Brain microvascular endothelial cell (primary cell): Measurements from ENCODE around the gene PDE6D.
"Not testable (repeated sequence)": the region's sequence is repeated elsewhere in the genome, so short reads cannot be mapped to it uniquely, and the experiment has no call there.

ENCODE experiments used
- DNase-seq: peaks from one replicate; pipeline ENCODE4 v3.0.0-alpha.2; 2020
- H3K27ac ChIP-seq: fragments of 250-450 bp; sonication (Bioruptor Pico); 2 replicates; pipeline ENCODE4 v1.5.1; 2020; ENCODE audit warnings: mild to moderate bottlenecking, moderate library complexity
- H3K27me3 ChIP-seq: fragments of 250-450 bp; sonication (Bioruptor Pico); replicated peaks from 2 replicates; pipeline ENCODE4 v1.5.1; 2020; ENCODE audit warnings: mild to moderate bottlenecking
- H3K36me3 ChIP-seq: fragments of 250-450 bp; sonication (Bioruptor Pico); replicated peaks from 2 replicates; pipeline ENCODE4 v1.5.1; 2020; ENCODE audit warnings: mild to moderate bottlenecking
- H3K4me3 ChIP-seq: 2 replicates; pipeline ENCODE4 v1.5.1; 2011; ENCODE audit warnings: low read depth, mild to moderate bottlenecking, control low read depth, low read length, moderate library complexity
- CTCF ChIP-seq: IDR thresholded peaks from 2 replicates; pipeline ENCODE4 v1.5.1; 2011; ENCODE audit warnings: low read depth, mild to moderate bottlenecking, moderate library complexity, low read length, control low read depth, inconsistent platforms; ENCODE audit errors: missing control alignments
- in situ Hi-C: cut with HindIII; loops from 2 replicates; pipeline ENCODE4 v1.10.0; 2017; ENCODE audit warnings: low sequenced_read_pairs, low pct_ligation_motif_present

PDE6D gene

DNA sequence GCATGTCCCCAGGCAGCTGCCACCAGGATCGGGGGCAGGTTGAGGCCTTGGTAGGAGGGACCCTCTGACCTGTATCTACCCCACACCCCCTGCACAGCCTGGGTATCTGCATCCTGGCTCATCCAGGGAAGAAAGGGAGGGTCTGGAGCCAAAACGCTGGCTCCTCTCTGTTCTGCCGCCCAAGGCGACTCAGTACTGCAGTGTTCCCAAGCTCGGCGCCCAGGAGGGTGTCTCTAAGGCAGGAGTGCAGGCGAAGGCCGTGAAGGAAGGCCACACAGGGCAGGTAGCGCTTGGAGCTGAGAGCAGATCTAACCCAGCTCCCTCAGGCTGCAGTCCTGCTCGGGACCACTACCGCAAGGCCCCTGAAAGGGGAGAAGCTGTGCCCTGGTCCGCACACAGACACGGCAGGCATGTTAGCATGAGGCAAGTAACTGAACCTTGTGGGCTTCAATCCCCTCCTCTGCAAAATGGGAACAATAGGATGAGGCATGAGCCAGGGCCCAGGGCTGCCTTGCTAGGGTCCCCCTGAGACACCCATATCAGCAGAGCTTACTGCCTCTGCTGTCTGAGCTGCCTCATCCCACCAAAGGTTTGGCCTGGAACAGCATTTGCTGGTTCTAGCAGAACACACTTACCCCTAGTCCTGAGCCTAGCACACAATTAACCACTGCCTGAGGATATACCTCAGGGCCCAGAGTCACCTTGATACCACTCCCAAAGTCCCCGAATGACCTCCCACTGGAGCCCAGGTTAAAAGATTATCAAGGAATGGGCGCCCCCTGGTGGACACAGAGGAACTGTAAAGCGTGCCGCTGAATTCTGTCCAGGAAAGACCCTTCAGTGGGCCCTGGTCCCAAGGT lies 66.2 kb downstream of the PDE6D start:
- TF ChIP-seq CTCF = peak; percentile 82
- no peak overlapping the region for H3K4me3 ChIP-seq
- peaks cover 14% of the 10 kb centered on the region for H3K36me3 ChIP-seq
- no peak overlapping the region for H3K27ac ChIP-seq
- in situ Hi-C loops = no loop called here
- H3K27me3 ChIP-seq = no peaks in the 10 kb centered on the region
- peak; percentile 47 for DNase-seq

- H3K36me3 ChIP-seq = peaks cover 14% of the 10 kb centered on the region
- H3K27me3 ChIP-seq = no peaks in the 10 kb centered on the region
- no peak overlapping the region for H3K4me3 ChIP-seq
- DNase-seq = peak; percentile 81
- H3K27ac ChIP-seq = no peak overlapping the region
- peak; percentile 94 for TF ChIP-seq CTCF
- in situ Hi-C loops = no loop called here
Measured at GRCh38 chr2:231713730-231714638, 67.1 kb downstream of the PDE6D start.

DNA sequence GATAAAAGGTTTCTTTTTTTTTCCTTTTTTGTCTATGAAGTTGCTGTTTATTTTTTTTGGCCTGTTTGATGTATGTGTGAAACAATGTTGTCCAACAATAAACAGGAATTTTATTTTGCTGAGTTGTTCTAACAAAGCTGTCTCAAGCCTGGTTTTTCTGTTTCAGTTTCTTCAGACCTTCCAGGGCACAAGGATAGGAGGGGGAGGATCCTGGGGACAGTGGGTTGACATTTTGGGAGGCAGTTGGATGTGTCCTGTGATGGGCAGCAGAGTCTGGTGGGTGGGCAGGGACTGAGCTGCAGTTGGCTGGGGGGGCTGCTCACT lies 67.7 kb downstream of the PDE6D start:
- DNase-seq, H3K27ac ChIP-seq, H3K4me3 ChIP-seq, H3K27me3 ChIP-seq, in situ Hi-C loops: not testable (repeated sequence)
- peaks cover 16% of the 10 kb centered on the region for H3K36me3 ChIP-seq

DNA sequence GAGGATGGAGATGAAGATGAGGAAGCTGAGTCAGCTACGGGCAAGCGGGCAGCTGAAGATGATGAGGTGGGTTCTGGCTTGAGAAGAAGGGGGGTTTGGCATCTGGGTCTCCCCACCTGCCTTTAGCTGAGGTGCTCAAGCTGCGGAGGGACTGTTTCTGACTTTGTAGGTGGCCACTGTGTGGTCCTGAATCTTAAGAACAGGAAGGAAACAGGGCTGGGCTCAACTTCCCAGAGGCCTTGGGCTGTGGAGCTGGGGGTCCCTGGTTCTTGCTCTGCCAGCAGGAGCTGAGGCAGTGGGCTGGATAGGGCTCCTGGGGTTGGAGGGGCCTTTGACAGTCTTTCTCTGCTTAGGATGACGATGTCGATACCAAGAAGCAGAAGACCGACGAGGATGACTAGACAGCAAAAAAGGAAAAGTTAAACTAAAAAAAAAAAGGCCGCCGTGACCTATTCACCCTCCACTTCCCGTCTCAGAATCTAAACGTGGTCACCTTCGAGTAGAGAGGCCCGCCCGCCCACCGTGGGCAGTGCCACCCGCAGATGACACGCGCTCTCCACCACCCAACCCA lies 68.5 kb downstream of the PDE6D start:
- not testable (repeated sequence) for DNase-seq

DNA sequence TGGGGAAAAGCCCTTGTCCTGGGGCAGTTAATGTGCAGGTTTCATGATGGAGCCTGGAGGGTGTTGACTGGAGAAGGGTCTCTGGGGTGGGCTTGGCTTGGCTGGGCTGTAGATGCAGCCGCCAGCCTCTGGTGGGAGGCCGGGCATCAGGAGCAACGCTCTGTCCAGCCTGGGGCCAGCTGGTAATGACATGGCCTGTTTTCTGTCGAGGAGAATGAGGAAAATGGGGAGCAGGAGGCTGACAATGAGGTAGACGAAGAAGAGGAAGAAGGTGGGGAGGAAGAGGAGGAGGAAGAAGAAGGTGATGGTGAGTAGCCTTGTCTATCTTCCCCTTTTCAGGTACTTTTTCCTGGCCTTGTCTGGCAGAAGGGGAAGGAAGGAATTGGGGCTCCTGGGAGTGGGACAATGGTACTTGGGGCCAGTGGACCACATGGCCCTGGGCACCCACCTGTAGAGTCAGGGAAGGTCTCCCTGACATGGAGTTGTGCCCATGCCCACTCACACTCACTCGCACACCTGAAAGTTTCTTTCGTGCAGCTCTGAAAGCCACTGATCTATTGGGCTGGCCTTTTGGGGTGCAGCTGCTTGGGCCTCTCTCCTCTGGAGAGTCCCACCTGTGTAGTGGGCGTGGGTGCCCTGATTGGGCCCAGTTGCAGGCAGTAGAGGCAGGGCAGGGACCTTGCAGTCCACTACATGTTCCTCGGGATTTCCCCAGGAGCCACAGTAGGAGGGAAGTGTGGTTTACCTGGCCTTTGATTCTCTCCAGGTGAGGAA lies 69.2 kb downstream of the PDE6D start:
- no peak for TF ChIP-seq CTCF
- H3K36me3 ChIP-seq = peaks cover 16% of the 10 kb centered on the region
- H3K27me3 ChIP-seq = no peaks in the 10 kb centered on the region
- H3K4me3 ChIP-seq = peak overlapping the region; percentile 82
- no peak overlapping the region for H3K27ac ChIP-seq
- in situ Hi-C loops = no loop called here
- DNase-seq = no peak

More for the DNA sequence above, 68.5 kb downstream of the PDE6D start:
- Histone ChIP-seq H3K36me3 (peaks cover 16% of the 10 kb centered on the region), H3K4me3 (peak overlapping the region; percentile 17)
- H3K27ac ChIP-seq, H3K27me3 ChIP-seq, in situ Hi-C loops: not testable (repeated sequence)

GRCh38 chr2:231710799-231711676 lies 70.0 kb downstream of the PDE6D start:
- DNase-seq = no peak
- in situ Hi-C loops = no loop called here
- Histone ChIP-seq H3K4me3 (peak overlapping the region; percentile 82), H3K27me3 (no peaks in the 10 kb centered on the region), H3K36me3 (peaks cover 16% of the 10 kb centered on the region), H3K27ac (no peak overlapping the region)
- peak; percentile 53 for TF ChIP-seq CTCF
